SIG-M5 treated with dmso at 0.1 percent for 504 hours (cell line): ENCODE measurements around the gene RNF7.
"Not testable (repeated sequence)": the region's sequence is repeated elsewhere in the genome, so short reads cannot be mapped to it uniquely, and the experiment has no call there.

Source experiments
- DNase-seq: peaks from one replicate; lab custom pipeline; 2025; ENCODE audit not compliant: unreplicated experiment; lab: John Stamatoyannopoulos, UW

The RNF7 gene

DNA sequence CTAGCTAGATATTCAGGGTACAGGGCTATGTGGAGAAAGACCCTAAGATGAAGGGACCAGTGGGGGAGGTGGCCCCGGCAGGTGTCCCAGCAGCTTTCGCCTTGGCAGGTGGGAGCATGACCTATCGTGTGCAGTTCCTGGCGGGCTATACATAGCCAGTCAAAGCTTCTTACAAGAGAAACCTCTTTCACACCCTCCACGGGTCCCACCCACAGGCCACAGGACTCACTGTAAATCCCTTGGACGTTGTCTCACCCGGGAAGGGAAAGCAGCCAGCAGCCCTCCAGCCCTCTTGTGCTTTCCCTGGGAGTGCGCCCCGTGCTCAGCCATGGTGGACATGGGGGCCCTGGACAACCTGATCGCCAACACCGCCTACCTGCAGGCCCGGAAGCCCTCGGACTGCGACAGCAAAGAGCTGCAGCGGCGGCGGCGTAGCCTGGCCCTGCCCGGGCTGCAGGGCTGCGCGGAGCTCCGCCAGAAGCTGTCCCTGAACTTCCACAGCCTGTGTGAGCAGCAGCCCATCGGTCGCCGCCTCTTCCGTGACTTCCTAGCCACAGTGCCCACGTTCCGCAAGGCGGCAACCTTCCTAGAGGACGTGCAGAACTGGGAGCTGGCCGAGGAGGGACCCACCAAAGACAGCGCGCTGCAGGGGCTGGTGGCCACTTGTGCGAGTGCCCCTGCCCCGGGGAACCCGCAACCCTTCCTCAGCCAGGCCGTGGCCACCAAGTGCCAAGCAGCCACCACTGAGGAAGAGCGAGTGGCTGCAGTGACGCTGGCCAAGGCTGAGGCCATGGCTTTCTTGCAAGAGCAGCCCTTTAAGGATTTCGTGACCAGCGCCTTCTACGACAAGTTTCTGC, 40.1 kb downstream of the RNF7 start:
- DNase-seq: no peak

DNA sequence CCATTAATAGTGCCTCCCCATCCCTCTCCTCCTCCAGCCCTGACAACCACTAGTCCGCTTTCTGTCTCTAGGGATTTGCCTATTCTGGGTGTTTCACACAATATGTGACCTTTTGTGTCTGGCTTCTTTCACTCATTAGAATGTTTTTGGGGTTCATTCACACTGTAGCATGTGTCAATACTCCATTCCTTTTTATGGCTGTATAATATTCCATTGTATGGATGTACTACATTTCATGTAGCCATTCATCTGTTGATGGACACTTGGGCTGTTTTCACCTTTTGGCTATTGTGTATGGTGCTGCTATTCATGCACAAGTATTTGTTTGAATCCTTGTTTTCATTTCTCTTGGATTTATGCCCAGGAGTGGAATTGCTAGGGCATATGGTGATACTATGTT, 41.6 kb downstream of the RNF7 start:
- DNase-seq: no peak

DNA sequence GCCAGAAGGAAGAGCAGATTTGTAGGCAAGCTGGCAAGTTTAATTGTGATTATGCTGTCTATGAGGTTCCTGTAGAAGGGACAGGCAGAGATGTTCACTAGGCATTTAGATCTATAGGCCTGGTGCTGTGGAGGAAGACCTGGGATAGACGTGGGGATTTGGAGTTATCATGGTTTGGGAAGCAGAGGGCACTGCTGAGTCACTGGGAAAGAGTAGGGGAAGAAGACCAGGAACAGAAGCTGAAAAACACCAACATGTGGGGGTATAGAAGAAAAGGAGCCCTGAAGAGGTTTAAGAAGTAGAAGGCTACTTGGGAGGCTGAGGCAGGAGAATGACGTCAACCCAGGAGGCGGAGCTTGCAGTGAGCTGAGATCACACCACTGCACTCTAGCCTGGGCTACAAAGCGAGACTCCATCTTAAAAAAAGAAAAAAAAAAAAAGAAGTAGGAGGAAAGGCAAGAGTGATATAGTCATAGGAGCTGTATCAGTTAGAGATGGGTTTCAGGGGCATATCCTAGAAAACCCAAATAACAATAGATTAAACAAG, 44.4 kb downstream of the RNF7 start:
- DNase-seq: no peak

DNA sequence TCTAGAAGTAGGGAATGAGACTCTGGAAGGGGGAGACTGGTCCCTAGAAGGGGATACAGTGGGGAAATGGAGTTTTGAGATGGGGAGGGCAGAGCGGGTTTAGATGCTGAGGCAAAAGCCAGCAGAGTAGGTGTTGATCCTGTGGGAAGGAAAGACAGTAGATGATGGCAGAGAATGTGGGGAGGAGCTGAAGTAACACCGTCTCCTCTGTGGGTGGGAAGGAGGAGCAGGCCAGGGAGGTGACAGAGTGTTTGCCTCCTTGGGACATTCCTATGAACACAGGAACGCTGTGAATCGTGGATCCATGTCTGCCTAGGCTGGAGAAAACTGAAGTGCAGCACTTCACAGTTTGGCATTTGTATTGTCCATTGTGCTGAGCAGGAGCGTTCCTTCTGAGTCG, 45.5 kb downstream of the RNF7 start:
- no peak for DNase-seq

DNA sequence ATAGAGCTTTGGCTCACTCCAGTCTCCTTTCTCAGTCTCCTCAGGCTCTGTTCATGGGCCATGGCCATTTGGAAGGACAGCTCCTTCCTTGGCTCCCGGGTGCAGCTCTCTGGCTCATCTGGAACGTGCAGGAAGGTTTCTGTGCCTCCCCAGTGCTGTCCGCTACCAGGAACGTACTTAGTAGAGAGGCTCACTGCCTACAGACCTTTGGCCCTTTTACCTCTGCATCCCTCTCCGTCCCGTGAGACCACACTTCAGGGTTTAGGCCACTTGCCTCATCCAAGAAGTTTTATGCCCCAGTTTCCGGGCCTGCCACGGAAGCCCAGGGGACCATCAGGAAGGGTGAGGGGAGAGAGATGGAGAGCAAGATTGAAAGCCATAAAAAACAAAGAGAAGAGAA, 46.0 kb downstream of the RNF7 start:
- no peak for DNase-seq

DNA sequence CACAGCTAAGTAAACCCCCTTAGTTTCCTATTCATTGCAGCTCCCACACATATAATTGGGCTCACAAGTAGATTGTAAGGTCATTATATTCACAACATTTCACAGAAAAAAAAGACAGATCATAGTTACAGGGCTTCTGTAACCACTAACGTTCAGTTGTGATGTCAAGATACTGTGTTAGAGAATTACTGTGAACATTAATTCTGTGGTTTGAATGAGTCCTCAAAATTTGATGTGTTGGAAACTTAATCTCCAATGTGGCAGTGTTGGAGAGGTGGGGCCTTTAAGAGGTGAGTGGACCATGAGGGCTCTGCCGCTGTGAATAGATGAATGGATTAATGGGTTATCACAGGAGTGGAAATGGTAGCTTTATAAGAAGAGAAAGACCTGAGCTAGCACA, 46.4 kb downstream of the RNF7 start:
- DNase-seq: no peak

DNA sequence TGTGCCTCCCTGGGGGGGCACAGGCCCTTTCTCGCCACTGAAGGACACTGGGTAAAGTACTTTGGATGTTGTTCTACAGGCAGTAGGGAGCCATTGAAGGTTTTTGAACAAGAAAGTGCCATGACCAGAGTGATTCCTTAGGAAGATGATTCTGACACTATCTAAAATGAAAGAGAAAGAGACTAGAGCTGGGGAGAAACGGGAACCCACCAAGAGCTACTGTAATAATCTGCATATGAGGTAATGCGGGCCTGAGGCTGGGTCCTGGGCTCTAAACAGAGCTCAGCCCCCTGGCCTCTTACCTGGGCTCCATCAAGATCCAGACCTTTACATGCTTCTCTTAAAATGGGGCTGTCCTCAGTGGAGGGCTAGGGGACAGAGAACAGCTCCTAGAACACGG, 50.1 kb downstream of the RNF7 start:
- no peak for DNase-seq

DNA sequence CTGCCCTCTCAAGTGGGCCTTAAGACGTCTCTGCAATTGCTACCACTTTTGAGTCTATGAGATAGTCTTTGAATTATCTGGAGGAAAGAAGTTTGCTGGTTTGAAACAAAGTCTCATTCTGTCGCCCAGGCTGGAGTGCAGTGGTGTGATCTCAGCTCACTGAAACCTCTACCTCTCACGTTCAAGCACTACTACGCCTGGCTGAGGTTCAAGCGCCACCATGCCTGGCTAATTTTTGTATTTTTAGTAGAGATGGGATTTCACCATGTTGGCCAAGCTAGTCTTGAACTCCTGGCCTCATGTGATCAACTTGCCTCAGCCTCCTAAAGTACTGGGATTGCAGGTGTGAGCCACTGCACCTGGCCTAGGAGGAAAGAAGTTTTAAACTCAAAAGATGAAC, 50.7 kb downstream of the RNF7 start:
- not testable (repeated sequence) for DNase-seq

DNA sequence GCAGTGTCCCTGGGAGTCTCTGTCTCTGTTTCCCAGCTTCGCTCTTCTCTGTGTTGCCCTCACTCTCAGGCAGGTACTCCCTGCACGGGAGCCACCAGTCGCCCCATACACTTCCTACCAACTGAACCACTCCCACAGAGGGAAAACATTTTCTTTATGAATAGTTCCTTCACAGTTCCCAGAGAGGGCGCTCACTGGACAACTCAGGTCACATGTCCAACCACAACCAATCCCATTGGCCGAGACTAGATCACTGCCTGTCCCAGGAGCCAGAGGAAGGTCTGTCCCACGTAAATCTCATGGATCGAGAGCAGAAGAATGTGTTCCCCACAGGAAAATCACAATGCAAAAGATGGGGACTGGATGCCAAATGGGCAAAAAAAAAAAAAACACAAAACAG, 51.2 kb downstream of the RNF7 start:
- no peak for DNase-seq

DNA sequence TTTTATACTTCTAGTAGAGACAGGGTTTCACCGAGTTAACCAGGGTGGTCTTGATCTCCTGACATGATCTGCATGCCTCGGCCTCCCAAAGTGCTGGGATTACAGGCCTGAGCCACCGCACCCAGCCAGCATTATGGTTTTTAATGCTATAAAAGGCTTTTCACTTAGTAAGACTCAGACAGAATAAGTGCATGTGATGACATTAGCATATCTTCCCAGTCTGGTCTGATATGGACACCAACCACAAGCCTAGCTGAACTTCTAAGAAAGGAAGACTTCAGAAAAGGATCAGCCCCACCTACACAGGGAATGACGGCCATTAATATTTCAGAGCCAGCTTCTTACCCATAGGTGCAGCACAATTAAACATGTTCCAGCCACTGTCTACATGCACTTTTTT, 52.1 kb downstream of the RNF7 start:
- DNase-seq: no peak

DNA sequence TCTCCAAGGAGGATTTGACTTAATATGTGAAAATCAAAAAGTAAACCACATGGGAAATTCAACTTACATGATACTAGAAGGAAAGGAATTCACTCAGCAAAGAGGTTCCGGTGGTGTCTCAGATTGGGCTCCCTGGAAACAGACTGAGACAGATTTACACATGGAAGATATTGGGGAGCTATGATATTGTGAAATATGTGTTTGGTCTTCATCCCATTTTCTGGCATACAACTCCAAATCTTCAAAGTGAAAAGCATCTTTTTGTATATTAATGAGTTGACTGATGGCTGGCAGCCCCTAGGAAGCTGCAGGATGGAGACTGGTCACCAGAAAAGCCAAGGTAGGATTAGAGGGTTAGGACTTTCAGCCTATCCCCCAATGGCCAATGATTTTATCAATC, 54.4 kb downstream of the RNF7 start:
- DNase-seq: no peak

DNA sequence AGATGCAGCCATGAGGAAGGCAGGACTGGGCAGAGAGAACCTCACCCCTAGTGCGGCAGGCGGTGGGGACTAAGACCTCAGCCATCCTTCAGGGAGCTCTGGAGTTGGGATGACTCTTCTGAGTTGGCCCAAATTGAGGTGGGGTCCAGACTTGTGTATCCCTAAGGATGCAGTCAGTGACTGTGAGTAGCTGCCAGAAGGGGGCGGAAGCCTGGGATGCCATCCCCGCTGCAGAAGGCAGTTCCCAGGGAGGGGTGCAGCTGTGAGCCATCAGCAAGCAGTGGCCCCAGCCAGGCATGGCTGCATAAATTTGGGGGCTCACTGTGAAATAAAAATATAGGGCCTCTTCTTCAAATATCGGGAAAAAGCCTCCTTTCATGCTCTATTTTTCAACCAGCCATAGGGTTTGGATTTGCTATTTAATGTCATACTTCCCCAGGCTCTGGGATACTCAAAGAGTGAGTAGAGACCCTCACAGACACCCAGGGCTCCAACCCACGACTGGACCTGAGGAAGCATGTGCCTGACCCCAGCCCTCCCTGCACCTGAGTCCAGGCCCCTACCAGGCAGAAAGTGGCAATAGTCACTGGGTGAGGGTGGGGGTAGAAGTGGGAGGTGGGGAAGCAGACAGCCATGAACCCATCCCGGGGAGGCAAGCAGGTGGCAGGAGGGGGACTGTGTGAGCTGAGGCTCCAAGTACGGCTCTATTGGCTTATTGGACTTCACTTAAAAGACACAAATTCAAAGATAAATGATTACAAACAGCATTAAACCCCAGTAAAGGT, 55.6 kb downstream of the RNF7 start:
- DNase-seq: no peak

DNA sequence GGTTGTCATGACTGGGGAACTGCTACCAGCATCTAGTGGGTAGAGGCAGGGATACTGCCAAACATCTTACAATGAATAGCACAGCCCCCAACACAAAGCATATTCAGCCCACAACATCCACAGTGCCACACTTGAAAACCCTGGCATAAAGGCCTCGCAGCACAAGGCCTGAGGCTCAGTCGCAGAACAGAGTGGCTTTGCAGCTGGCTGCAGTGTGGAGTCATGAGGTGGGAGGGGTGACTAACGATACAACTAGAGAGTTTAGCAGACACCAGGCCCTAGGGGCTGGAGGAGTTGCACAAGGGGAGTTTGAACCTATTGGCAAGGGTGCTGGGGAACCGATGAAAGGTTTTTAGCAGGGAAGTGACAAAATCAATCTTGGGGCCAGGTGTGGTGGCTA, 57.2 kb downstream of the RNF7 start:
- no peak for DNase-seq

DNA sequence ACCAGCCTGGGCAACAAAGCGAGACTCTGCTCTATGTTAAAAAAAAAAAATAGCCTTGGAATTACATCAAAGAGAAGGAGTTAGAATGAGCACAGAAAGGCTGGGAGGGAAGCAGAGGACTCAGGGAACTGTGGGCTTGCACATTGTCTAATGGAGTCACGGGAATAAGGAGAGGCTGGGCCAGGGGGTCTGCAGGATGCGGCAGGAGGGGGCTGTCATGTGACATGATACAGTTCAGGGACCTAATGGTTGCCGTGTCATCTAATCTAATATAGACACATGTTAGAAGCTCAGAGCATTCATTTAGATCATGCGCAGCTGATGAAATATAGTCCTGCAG, 57.6 kb downstream of the RNF7 start:
- no peak for DNase-seq

DNA sequence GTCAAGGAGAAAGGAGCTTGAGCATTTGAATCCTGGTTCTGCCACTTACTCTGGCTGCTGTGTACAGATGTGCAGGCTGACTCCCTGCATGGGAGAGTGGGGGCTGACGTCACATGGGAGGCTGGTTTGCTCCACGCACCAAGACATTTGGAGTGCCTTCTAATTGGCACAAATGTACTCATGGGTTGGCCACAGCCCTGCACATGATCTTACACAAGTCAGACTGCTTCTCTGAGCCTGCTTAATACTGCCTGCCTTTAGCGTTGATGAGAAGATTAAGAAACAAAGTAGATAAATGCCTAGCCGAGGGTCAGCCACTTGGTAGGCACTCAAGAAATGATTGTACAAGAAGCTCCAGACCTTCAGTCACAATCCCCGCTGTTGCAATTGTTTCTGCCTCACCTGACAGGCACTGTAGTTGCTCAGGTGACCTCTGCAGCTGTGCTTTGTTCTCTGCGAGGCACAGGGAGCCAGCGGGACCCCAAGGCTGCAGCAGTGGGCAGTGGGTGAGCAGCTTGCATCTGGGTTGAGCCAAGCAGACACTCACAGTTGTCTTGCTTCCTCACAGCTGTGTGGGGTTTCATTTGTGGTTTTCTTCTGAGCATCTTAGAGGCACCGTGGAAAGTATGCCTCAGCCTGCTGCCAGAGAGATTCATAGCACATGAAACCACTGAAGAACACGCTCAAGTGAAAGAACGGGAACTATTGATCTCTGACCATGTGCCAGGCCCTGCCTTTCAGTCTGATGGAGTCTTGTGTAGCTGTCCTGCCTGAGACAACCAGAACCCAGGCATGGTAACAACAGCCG, 58.2 kb downstream of the RNF7 start:
- DNase-seq: peak; percentile 93
